ENCODE data around the gene DEXI. TPM values are rescaled to one million over a fixed set of nuclear protein-coding genes. Genes with fewer than 3 reads are reported as not detected.
A peak's percentile ranks its signal among the peaks of the same experiment; 100 is the strongest.

DEXI gene
- total and polyA plus RNA-seq, 9 of the 15 experiments (the other 6 are each of a cell fraction or from before 2014, with no cell fraction given) = 2.9 to 40.1 (median 22.0) TPM

- TF ChIP-seq CBX3 (IDR thresholded peaks at IDR 0.05; ENCODE audit: borderline replicate concordance in 1 of 2, low read length in 2 of 2) (peak in 1 of 2 experiments; percentile 19; a peak in 1 of 3 replicates), HMG20A (CRISPR knock-in tag; conservative IDR thresholded peaks at IDR 0.05) (no peak), ZNF589 (CRISPR knock-in tag; IDR thresholded peaks at IDR 0.05; ENCODE audit: low read depth) (no peak), ZNF830 (CRISPR knock-in tag; IDR thresholded peaks at IDR 0.05) (no peak), ZNF41 (CRISPR knock-in tag; conservative IDR thresholded peaks at IDR 0.05) (no peak), PRDM10 (IDR thresholded peaks at IDR 0.05; ENCODE audit: partially characterized antibody) (peak; percentile 25), RBFOX2 (IDR thresholded peaks at IDR 0.05; ENCODE audit: low read depth, low read length) (peak; percentile 84), NR1H2 (CRISPR knock-in tag; IDR thresholded peaks at IDR 0.05) (no peak), PBX2 (CRISPR knock-in tag; IDR thresholded peaks at IDR 0.05; ENCODE audit: low read depth) (0 out of 2 replicates have a peak, but pooled peaks have one; percentile 2), PBX2 (tag; conservative IDR thresholded peaks at IDR 0.05; ENCODE audit: low read depth) (no peak), NR4A1 (CRISPR knock-in tag; IDR thresholded peaks at IDR 0.05) (no peak), NR4A1 (tag; IDR thresholded peaks at IDR 0.05) (peak; percentile 44; the same call in 1 of the 2 replicates), TAL1 (IDR thresholded peaks at IDR 0.05) (no peak)
- TF ChIP-seq, protein P1, sequence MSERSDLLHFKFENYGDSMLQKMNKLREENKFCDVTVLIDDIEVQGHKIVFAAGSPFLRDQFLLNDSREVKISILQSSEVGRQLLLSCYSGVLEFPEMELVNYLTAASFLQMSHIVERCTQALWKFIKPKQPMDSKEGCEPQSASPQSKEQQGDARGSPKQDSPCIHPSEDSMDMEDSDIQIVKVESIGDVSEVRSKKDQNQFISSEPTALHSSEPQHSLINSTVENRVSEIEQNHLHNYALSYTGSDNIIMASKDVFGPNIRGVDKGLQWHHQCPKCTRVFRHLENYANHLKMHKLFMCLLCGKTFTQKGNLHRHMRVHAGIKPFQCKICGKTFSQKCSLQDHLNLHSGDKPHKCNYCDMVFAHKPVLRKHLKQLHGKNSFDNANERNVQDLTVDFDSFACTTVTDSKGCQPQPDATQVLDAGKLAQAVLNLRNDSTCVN (CRISPR knock-in tag; IDR thresholded peaks at IDR 0.05) = no peak
These were observed 2.2 kb upstream of the DEXI start, which contains the start of gene CLEC16A (continued) for GRCh38 chr16:10944249-10945064.

Measured in K562 (cell line).